Measurements from ENCODE around the gene DNAH2.

Gene DNAH2

DNA sequence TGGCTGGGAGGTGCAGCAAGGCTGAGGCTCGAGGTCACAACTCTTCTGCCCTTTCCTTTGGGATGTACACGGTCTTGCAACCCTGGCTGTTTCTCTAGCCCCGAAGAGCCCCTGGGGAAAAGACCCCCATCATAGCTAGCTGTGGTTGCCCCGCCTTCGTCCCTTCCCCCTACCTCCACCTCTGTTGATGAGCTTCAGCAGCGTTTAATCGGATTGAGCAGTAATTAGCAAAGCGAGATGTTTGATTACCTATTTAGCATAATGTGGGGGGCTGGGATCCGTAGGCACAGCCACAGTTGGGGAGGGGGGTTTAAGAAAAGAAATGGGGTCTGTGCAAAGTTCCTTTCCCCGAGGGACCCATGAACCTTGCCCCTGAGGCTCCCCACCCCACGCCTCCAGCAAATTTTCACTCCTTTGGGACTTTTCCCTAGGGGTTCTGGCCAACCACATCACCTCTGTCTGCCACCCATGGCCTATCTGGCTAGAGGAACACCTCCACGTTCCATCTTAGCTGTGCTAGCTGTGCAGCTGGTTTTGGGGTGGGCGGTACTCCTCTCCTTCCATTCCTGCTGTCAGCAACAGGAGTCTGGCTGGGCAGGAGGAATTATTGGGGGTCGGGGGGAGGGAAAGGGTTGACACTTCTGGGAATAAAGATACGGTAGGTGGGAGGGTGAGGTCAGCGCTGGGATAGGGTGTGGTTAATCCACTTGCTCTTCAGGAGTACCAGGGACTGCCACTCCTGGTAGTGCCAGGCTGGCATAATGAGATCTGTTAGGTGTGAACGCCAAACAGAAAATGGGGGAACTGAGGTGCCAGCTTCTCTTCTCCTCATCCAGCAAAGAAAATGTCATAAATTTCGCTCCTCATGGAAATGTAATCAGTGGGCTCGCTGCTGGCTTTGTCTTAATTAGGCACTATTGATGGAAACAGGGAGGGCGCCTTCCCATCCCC lies 1.3 kb upstream of the DNAH2 start:
- peak overlapping the region; percentile 68 for H3K4me3 ChIP-seq (ENCODE audit: low read depth, low read length)
- no peak for DNase-seq (ENCODE audit: low read depth)

DNA sequence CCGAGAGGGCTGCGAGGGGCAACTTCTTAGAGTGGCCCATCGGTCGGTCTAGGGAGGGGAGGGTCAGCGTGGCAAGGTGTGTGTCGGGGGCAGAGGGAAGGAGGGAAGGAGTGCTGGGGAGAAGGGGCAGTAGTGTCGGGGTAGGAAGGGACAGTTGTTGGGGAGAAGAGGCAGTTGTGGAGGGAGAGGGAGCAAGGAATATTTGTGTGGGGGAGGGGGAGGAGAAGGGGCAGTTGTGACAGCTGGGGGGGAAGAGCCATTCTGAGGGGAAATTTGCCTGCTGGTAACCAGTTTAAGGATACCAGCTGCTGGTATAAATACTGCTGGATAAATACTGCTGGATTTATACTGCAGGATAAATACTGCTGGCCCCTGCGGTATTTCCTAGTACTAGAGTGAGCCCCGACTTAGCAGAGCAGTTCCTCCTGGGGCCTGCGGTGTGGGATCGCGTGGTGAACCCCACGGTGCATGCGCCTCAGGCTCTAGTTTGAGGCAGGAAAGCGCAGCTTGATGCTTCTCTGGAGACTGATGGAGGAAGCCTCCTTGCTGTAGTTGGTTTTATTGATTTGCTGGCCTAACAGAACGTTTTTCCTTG lies 309 bp downstream of the DNAH2 start:
- peak; percentile 5 for DNase-seq (ENCODE audit: low read depth)
- peak overlapping the region; percentile 68 for H3K4me3 ChIP-seq (ENCODE audit: low read depth, low read length)

DNA sequence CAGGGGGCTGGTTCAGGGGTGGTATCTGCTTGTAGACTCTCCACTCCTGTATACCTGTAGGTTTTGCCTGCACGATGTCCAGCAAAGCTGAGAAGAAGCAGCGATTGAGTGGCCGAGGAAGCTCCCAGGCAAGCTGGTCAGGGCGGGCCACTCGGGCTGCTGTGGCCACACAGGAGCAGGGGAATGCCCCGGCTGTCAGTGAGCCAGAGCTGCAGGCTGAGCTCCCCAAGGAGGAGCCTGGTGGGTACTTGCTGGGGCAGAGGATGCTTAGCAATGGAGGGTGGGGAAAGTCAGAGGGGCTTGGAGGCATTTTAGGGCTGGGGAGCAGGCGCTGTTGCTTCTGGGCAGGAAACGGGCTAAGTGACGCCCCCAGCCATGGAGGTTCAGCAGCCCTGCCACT lies 2.1 kb downstream of the DNAH2 start:
- no peak overlapping the region for H3K4me3 ChIP-seq (ENCODE audit: low read depth, low read length)
- DNase-seq (ENCODE audit: low read depth): no peak

DNA sequence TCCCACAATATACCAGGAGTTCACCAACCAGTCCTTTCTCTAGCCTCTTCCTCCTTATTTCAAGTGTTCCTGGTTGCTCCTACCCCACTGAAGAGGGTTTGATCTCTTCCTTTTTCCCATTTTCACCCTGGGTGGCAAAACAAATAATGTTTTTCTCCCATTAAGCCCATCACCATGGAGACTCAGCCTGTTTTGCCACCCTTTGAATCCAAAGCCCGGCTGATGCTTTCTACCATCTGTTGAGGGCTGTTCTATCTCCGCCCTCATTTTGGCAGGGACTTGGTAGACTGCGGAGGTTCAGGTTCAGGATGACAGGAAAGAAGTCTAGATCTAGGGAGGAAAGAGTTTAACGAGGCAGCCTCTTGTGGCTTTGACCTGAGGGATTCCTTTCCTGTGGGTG lies 2.6 kb downstream of the DNAH2 start:
- H3K4me3 ChIP-seq (ENCODE audit: low read depth, low read length): no peak overlapping the region
- no peak for DNase-seq (ENCODE audit: low read depth)

DNA sequence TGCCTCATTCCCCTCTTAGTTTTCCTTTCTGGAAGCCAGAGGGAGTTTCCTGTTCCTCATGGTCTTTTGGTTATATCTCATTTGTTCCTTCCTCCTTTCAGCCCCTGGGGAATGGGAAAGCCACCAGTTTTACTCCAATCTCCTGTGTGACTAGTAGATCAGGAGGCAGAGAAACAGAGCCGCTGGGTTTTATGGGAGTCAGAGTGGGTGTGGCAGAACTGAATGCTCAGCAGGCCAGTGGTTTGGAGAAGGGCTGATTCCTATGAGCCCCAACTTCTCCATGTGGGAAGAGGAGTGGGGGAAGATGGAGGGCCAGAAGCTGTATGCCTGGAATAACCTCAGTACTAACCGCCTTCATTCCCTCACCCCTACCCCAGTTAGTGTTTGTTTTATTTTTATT lies 4.1 kb downstream of the DNAH2 start:
- H3K4me3 ChIP-seq (ENCODE audit: low read depth, low read length): no peak overlapping the region
- DNase-seq (ENCODE audit: low read depth): no peak

DNA sequence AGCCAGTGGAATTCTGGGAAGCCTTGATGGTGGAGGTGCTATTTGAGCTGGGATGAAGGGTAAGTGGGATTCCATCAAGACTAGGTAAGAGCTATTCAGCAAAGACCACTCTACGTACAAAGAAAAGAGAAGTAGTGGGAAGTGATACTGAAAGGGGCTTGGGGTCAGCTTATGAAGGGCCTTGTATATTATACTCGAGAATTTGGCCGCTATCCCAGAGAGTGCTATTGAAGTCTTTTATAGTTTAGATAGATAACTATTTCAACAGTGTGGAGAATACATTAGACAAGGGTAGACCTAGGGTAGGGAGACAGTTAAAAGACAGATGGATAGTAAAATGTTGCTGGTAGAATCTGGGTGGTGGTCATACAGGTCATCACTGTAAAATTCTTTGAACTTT lies 10.3 kb downstream of the DNAH2 start:
- DNase-seq (ENCODE audit: low read depth): no peak
- H3K4me3 ChIP-seq (ENCODE audit: low read depth, low read length): no peak overlapping the region

DNA sequence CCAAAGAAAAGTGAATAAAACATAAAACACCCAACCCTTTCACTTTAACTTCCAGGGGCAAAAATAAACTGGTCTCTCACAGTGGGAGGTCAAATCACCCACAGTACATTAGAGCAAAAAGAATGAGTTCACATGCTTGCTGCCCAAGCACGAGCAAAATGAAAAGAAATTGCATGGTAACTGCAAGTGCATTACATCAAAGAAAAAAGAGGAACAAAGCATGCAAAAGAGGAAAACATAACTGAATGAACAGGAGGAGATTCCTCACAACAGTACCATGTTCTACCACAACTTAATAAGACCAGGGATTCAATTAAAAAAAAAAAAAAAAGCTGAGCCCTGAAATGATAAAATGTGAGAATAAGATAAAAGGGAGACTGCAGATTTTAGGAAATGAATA lies 12.3 kb downstream of the DNAH2 start:
- no peak overlapping the region for H3K4me3 ChIP-seq (ENCODE audit: low read depth, low read length)

DNA sequence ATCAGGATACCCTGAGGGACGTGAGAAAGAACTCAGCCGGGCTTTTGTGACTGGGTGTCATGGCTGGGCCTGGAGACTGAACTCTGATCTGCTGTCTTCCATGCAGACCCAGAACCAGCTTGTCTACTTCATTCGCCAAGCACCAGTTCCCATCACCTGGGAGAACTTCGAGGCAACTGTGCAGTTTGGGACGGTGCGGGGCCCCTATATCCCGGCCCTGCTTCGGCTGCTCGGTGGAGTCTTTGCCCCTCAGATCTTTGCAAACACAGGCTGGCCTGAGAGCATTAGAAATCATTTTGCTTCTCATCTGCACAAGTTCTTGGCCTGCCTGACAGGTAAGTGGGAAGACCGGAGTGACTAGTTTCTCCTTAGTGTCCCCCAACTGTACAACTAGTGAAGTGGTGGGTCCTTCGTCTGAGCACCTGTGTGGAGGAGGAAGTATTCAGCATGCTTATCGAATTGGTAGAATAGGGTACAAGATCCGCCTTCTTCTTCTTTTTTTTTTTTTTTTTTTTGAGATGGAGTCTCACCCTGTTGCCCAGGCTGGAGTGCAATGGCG lies 15.5 kb downstream of the DNAH2 start:
- DNase-seq (ENCODE audit: low read depth): no peak
- H3K4me3 ChIP-seq (ENCODE audit: low read depth, low read length): no peak overlapping the region

More for the DNA sequence above, 12.3 kb downstream of the DNAH2 start:
- no peak for DNase-seq (ENCODE audit: low read depth)

DNA sequence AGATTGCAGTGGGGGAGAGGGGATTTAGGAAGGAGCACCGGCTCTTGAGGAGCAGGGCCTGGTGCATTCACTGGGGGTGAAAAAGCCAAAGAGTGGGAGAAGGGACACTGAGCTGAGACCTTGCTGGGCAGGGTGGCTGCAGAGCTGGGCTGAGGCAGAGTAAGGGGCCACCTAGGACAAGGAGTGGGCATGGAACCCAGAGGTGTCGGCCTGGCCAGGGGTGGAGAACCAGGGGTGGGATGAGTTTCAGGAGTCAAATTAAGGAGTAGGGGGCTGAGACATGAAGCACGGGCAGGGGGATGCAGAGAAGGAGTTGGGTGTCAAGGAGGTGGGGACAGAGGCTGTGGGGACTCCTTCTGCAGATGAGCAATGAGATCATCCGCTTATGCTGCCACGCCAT lies 20.1 kb downstream of the DNAH2 start:
- no peak for DNase-seq (ENCODE audit: low read depth)
- no peak overlapping the region for H3K4me3 ChIP-seq (ENCODE audit: low read depth, low read length)

DNA sequence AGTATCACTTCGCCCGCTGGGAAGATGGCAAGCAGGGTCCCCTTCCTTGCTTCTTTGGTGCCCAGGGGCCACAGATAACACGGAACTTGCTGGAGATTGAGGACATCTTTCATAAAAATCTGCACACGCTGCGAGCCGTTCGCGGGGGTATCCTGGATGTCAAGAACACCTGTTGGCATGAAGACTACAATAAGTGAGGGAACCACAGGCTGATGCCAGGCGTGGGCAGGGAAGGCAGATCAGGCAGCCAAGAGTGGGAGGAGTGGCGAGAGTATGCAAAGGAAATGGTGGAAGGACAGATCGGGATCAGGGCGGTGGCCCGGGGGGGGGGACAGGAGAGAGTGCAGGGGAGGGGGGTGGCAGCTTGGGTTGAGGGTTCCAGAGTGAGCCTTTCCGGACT lies 22.2 kb downstream of the DNAH2 start:
- no peak for DNase-seq (ENCODE audit: low read depth)
- H3K4me3 ChIP-seq (ENCODE audit: low read depth, low read length): no peak overlapping the region

DNA sequence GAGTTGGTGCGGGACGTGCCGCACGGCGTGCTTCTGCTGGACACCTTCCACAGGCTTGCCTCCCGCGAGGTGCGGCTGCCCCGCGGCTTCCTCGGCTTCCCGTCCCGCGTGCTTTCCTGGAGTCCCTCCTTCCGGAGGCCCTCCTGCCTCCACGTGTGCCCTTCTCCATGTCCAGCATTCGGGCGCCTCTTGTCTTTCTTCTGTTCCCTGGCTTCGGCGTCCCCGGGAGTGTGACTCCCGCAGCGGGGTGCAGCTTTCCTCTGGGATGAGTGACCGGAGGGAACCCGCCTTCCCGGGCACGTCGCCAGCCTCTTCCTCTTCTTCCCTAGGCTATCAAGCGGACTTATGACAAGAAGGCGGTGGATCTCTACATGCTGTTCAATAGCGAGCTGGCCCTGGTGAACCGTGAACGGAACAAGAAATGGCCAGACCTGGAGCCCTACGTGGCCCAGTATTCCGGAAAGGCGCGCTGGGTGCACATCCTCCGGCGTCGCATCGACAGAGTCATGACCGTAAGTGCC lies 23.0 kb downstream of the DNAH2 start:
- DNase-seq (ENCODE audit: low read depth): no peak
- no peak overlapping the region for H3K4me3 ChIP-seq (ENCODE audit: low read depth, low read length)

DNA sequence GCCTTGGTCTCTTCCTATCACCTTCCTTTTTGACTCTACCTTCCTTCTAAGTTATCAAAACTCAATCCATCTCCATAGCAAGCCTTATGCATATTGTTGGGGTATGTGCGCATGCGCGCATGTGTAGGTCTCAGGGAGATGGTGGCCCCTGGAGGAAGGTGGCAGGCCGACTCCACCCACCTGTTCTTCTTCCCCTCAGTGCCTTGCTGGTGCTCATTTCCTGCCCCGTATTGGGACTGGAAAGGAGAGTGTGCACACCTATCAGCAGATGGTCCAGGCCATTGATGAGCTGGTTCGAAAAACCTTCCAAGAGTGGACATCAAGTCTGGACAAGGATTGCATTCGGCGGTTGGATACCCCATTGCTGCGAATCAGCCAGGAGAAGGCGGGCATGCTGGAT lies 25.2 kb downstream of the DNAH2 start:
- DNase-seq (ENCODE audit: low read depth): no peak
- H3K4me3 ChIP-seq (ENCODE audit: low read depth, low read length): no peak overlapping the region

DNA sequence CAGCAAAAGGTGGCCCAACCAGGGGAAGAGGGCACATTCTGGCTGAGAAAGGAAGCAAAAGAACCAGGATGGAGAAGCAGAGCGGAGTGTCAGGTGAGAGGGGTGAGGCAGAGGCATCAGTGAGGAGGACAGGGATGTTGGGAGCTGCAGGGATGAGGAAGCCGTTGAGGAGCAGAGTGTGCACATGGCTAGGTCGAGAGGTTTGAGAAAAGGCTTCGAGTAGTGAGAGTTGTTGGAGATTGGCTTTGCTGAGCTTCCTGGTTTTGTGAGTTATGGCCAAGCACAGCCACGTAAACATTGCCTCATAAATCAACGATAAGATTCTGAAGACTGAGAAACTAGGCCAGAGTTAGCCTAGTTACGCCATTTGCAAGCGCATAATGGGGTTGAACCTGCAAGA lies 26.9 kb downstream of the DNAH2 start:
- no peak overlapping the region for H3K4me3 ChIP-seq (ENCODE audit: low read depth, low read length)
- DNase-seq (ENCODE audit: low read depth): no peak

DNA sequence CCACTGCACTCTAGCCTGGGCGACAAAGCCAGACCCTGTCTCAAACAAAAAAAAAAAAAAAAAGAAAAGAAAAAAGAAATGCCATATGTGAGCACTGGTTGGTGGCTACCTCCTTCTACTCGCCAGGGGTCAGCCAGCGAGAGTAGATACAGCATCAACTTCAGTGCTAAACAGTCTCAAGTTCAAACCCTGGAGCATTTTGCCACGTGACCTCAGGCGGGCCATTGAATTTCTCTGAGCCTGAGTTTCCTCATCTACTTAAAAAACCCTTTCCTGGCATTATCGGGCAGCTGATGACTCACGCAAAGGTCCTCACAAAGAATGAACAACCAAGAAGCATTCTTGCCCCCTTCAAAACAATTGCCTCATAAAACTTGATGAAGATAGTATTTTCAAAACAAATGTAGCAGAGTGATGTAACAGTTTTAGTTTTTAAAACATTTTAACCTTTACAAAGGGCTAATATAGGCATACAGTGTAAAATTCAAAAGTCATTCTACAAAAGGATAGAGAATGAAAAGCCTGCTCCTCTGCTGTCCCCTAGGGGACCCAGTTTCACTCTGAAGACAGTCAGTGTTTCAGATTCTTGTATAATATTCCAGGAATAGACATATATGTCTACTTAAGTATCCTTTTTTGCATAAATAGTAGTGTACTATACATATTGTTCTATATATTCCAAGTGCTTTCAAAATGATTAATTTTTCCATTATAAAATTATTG lies 28.4 kb downstream of the DNAH2 start:
- no peak overlapping the region for H3K4me3 ChIP-seq (ENCODE audit: low read depth, low read length)
- DNase-seq (ENCODE audit: low read depth): peak; percentile 57

DNA sequence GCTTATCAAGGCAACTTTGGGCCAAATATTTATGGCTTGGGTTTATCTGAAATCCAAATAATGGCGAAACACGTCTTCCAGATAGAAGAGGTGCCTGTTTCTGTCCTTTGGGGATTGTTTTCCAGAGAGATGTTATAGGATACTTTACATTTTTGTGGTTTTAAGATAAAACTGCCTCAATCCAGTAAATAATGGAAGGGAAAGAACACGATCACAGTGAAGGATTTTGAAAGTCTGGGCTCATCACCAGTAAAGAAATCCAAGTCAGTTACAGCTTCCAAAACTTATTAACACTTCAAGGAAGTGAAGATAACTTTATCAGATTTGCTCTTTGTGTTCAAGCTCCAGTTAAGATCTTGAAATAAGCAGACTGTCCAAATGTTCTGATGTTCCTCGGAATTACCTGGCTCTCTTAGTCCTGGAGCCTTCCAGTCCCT lies 30.1 kb downstream of the DNAH2 start:
- peak; percentile 18 for DNase-seq (ENCODE audit: low read depth)
- H3K4me3 ChIP-seq (ENCODE audit: low read depth, low read length): no peak overlapping the region

DNA sequence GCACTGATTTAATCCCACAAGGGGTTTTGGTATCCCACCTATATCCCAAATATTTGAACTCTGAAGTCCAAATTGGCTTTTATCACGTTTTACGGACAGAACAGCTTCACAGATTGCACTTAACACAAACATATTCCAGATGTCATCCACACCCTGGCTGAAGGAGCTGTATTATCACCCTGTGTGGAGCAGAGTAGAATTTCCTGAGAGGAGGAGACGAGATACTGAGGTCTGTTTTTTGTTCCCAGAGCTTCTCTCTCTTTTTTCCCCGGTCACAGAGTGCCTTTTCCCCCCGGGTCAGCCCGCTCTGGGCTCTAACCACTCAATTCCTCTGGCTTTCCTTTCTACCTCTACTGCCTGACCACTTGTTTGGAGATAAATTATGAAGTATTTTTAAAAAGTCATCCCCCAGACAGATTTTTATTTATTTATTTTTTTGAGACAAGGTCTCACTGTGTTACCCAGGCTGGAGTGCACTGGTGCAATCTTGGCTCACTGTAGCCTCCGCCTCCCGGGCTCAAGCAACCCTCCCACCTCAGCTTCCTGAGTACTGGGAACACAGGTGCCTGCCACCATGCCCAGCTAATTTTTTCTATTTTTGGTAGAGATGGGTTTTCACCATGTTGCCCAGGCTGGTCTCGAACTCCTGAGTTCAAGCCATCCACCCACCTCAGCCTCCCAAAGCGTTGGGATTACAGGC lies 30.7 kb downstream of the DNAH2 start:
- no peak for DNase-seq (ENCODE audit: low read depth)
- no peak overlapping the region for H3K4me3 ChIP-seq (ENCODE audit: low read depth, low read length)

DNA sequence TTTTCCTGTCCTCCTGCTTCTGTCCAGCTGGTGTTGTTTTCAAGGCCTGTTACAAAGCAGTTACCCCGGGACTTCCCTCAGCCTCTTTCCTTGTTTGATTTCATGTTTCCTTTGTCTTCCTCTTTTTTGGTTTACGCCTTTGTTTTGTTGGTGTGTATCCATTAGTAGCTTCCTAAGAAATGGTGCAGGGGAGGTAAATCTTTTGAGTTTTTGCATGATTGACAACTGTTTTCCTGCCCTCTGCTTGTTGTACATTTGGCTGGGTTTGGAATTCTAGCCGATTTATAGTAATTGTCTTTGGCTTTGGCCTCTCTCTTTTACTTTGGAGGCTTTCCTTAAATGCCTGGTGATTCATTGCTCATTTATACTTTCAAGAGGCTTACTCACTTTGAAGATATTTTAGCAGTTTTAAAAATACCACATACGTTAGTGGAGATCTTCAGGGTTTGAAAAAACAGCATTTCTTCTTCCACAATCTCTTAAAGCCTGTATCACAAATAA lies 32.8 kb downstream of the DNAH2 start:
- H3K4me3 ChIP-seq (ENCODE audit: low read depth, low read length): no peak overlapping the region
- DNase-seq (ENCODE audit: low read depth): peak; percentile 55

DNA sequence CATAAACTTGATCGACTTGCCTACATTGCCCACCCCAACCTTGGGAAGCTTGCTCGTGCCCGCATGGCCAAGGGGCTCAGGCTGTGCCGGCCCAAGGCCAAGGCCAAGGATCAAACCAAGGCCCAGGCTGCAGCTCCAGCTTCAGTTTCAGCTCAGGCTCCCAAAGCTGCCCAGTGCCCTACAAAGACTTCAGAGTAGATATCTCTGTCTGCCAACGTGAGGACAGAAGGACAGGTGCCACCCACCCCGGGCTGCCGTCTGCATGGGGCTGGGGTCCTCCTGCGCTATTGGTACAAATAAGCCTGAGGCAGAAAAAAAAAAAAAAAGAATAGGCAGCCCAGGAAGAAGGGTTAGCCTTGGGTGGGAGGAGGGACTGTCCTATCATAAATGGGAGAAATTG lies 37.1 kb downstream of the DNAH2 start:
- no peak overlapping the region for H3K4me3 ChIP-seq (ENCODE audit: low read depth, low read length)
- no peak for DNase-seq (ENCODE audit: low read depth)

All from skeletal muscle cell (primary cell).